ENCODE results near the gene KCNV2.
"Not testable (repeated sequence)": the region's sequence is repeated elsewhere in the genome, so short reads cannot be mapped to it uniquely, and the experiment has no call there.

Gene KCNV2

GRCh38 chr9:2693056-2693455 lies 24.3 kb upstream of the KCNV2 start:
- no peak for DNase-seq (ENCODE audit: insufficient read length)
- TF ChIP-seq POLR2A (IDR thresholded peaks at IDR 0.05; ENCODE audit: low read depth, low read length), result no peak
- no peak for TF ChIP-seq TAF1 (IDR thresholded peaks at IDR 0.05; ENCODE audit: borderline replicate concordance, low read depth, low read length)
- TF ChIP-seq POLR2AphosphoS5 (IDR thresholded peaks at IDR 0.05; ENCODE audit: low read depth, low read length), result no peak
- no peak for FAIRE-seq

- DNase-seq (ENCODE audit: insufficient read length) (no peak), FAIRE-seq (no peak)
- TF ChIP-seq POLR2AphosphoS5 (IDR thresholded peaks at IDR 0.05; ENCODE audit: low read depth, low read length), result no peak
- no peak for TF ChIP-seq TAF1 (IDR thresholded peaks at IDR 0.05; ENCODE audit: borderline replicate concordance, low read depth, low read length)
- no peak for TF ChIP-seq POLR2A (IDR thresholded peaks at IDR 0.05; ENCODE audit: low read depth, low read length)
Observed at GRCh38 chr9:2697492-2697891, 19.8 kb upstream of the KCNV2 start.

GRCh38 chr9:2700398-2700797 lies 16.9 kb upstream of the KCNV2 start:
- no peak for DNase-seq (ENCODE audit: insufficient read length)
- no peak for FAIRE-seq
- TF ChIP-seq POLR2A (IDR thresholded peaks at IDR 0.05; ENCODE audit: low read depth, low read length), result no peak
- no peak for TF ChIP-seq POLR2AphosphoS5 (IDR thresholded peaks at IDR 0.05; ENCODE audit: low read depth, low read length)
- TF ChIP-seq TAF1 (IDR thresholded peaks at IDR 0.05; ENCODE audit: borderline replicate concordance, low read depth, low read length), result no peak

- FAIRE-seq, result no peak
- TF ChIP-seq TAF1 (IDR thresholded peaks at IDR 0.05; ENCODE audit: borderline replicate concordance, low read depth, low read length), result no peak
- TF ChIP-seq POLR2AphosphoS5 (IDR thresholded peaks at IDR 0.05; ENCODE audit: low read depth, low read length), result no peak
- TF ChIP-seq POLR2A (IDR thresholded peaks at IDR 0.05; ENCODE audit: low read depth, low read length), result no peak
- no peak for DNase-seq (ENCODE audit: insufficient read length)
Observed at GRCh38 chr9:2700909-2701550, 16.3 kb upstream of the KCNV2 start.

GRCh38 chr9:2704504-2704903 lies 12.8 kb upstream of the KCNV2 start:
- TF ChIP-seq POLR2AphosphoS5 (IDR thresholded peaks at IDR 0.05; ENCODE audit: low read depth, low read length) (no peak), TAF1 (IDR thresholded peaks at IDR 0.05; ENCODE audit: borderline replicate concordance, low read depth, low read length) (no peak), POLR2A (IDR thresholded peaks at IDR 0.05; ENCODE audit: low read depth, low read length) (no peak)
- FAIRE-seq, result no peak
- DNase-seq (ENCODE audit: insufficient read length), result no peak

GRCh38 chr9:2707256-2707655 lies 10.1 kb upstream of the KCNV2 start:
- DNase-seq (ENCODE audit: insufficient read length); FAIRE-seq: not testable (repeated sequence)

- DNase-seq (ENCODE audit: insufficient read length), result no peak
- no peak for TF ChIP-seq TAF1 (IDR thresholded peaks at IDR 0.05; ENCODE audit: borderline replicate concordance, low read depth, low read length)
- no peak for TF ChIP-seq POLR2A (IDR thresholded peaks at IDR 0.05; ENCODE audit: low read depth, low read length)
- TF ChIP-seq POLR2AphosphoS5 (IDR thresholded peaks at IDR 0.05; ENCODE audit: low read depth, low read length), result no peak
- no peak for FAIRE-seq
Observed at GRCh38 chr9:2709645-2710101, 7.6 kb upstream of the KCNV2 start.

GRCh38 chr9:2711716-2712115 lies 5.6 kb upstream of the KCNV2 start:
- no peak for TF ChIP-seq POLR2AphosphoS5 (IDR thresholded peaks at IDR 0.05; ENCODE audit: low read depth, low read length)
- TF ChIP-seq TAF1 (IDR thresholded peaks at IDR 0.05; ENCODE audit: borderline replicate concordance, low read depth, low read length), result no peak
- no peak for TF ChIP-seq POLR2A (IDR thresholded peaks at IDR 0.05; ENCODE audit: low read depth, low read length)
- no peak for FAIRE-seq
- DNase-seq (ENCODE audit: insufficient read length), result no peak

- no peak for FAIRE-seq
- DNase-seq (ENCODE audit: insufficient read length), result no peak
- TF ChIP-seq POLR2AphosphoS5 (IDR thresholded peaks at IDR 0.05; ENCODE audit: low read depth, low read length) (no peak), TAF1 (IDR thresholded peaks at IDR 0.05; ENCODE audit: borderline replicate concordance, low read depth, low read length) (no peak), POLR2A (IDR thresholded peaks at IDR 0.05; ENCODE audit: low read depth, low read length) (no peak)
Observed at GRCh38 chr9:2718001-2718697, 839 bp downstream of the KCNV2 start.

GRCh38 chr9:2718698-2719033 lies 1.4 kb downstream of the KCNV2 start:
- DNase-seq (ENCODE audit: insufficient read length) (no peak), FAIRE-seq (no peak)
- TF ChIP-seq TAF1 (IDR thresholded peaks at IDR 0.05; ENCODE audit: borderline replicate concordance, low read depth, low read length), result no peak
- TF ChIP-seq POLR2A (IDR thresholded peaks at IDR 0.05; ENCODE audit: low read depth, low read length), result no peak

- no peak for FAIRE-seq
- DNase-seq (ENCODE audit: insufficient read length), result no peak
- TF ChIP-seq TAF1 (IDR thresholded peaks at IDR 0.05; ENCODE audit: borderline replicate concordance, low read depth, low read length), result no peak
- no peak for TF ChIP-seq POLR2AphosphoS5 (IDR thresholded peaks at IDR 0.05; ENCODE audit: low read depth, low read length)
- TF ChIP-seq POLR2A (IDR thresholded peaks at IDR 0.05; ENCODE audit: low read depth, low read length), result no peak
Observed at GRCh38 chr9:2720179-2720654, 2.9 kb downstream of the KCNV2 start.

- DNase-seq (ENCODE audit: insufficient read length) (no peak), FAIRE-seq (peak; percentile 63)
- TF ChIP-seq POLR2A (IDR thresholded peaks at IDR 0.05; ENCODE audit: low read depth, low read length) (no peak), POLR2AphosphoS5 (IDR thresholded peaks at IDR 0.05; ENCODE audit: low read depth, low read length) (no peak), TAF1 (IDR thresholded peaks at IDR 0.05; ENCODE audit: borderline replicate concordance, low read depth, low read length) (no peak)
Observed at GRCh38 chr9:2722715-2723114, 5.4 kb downstream of the KCNV2 start.
